Activated gamma-delta T cell treated with Interleukin-2 at 50 U/mL for 16 hours (primary cell): ENCODE data around the gene ADAMTS16.
"Not testable (repeated sequence)": the region's sequence is repeated elsewhere in the genome, so short reads cannot be mapped to it uniquely, and the experiment has no call there.

Experiments
- DNase-seq: peaks from one replicate; pipeline ENCODE4 v3.0.0-alpha.2; 2020

The ADAMTS16 gene

GRCh38 chr5:5139777-5140478, at the start of gene ADAMTS16:
Gene ADAMTS16 (plus strand): TSS chr5:5140330. CDS start chr5:5140468, 138 bp downstream.
- no peak for DNase-seq

- DNase-seq, result no peak
Measured at GRCh38 chr5:5092149-5092548, 48.0 kb upstream of the ADAMTS16 start.

- DNase-seq, result no peak
Measured at GRCh38 chr5:5100635-5101034, 39.5 kb upstream of the ADAMTS16 start.

GRCh38 chr5:5101676-5102075, 38.5 kb upstream of the ADAMTS16 start:
- no peak for DNase-seq

- DNase-seq, result no peak
Measured at GRCh38 chr5:5103245-5103644, 36.9 kb upstream of the ADAMTS16 start.

- DNase-seq, result no peak
Measured at GRCh38 chr5:5104550-5104949, 35.6 kb upstream of the ADAMTS16 start.

- no peak for DNase-seq
Measured at GRCh38 chr5:5105531-5105930, 34.6 kb upstream of the ADAMTS16 start.

GRCh38 chr5:5116956-5117355, 23.2 kb upstream of the ADAMTS16 start:
- no peak for DNase-seq

- no peak for DNase-seq
Measured at GRCh38 chr5:5122776-5123175, 17.4 kb upstream of the ADAMTS16 start.

- DNase-seq, result no peak
Measured at GRCh38 chr5:5124231-5124630, 15.9 kb upstream of the ADAMTS16 start.

- DNase-seq, result no peak
Measured at GRCh38 chr5:5126444-5126843, 13.7 kb upstream of the ADAMTS16 start.

GRCh38 chr5:5128766-5129165, 11.4 kb upstream of the ADAMTS16 start:
- no peak for DNase-seq

- DNase-seq, result no peak
Measured at GRCh38 chr5:5132234-5132633, 7.9 kb upstream of the ADAMTS16 start.

GRCh38 chr5:5132693-5133295, 7.3 kb upstream of the ADAMTS16 start:
- DNase-seq, result no peak

GRCh38 chr5:5134107-5134506, 6.0 kb upstream of the ADAMTS16 start:
- no peak for DNase-seq

GRCh38 chr5:5135957-5136676, 4.0 kb upstream of the ADAMTS16 start:
- DNase-seq, result no peak

GRCh38 chr5:5137851-5138250, 2.3 kb upstream of the ADAMTS16 start:
- not testable (repeated sequence) for DNase-seq

GRCh38 chr5:5139336-5139776, 774 bp upstream of the ADAMTS16 start:
- DNase-seq, result no peak

GRCh38 chr5:5140479-5141338, 579 bp downstream of the ADAMTS16 start:
- DNase-seq, result no peak

- DNase-seq, result no peak
Measured at GRCh38 chr5:5141339-5141599, 1.1 kb downstream of the ADAMTS16 start.

- peak; percentile 50 for DNase-seq
Measured at GRCh38 chr5:5141625-5142525, 1.7 kb downstream of the ADAMTS16 start.

- no peak for DNase-seq
Measured at GRCh38 chr5:5144441-5144840, 4.3 kb downstream of the ADAMTS16 start.
